ENCODE data around the gene CX3CR1.
"Not testable (repeated sequence)": the region's sequence is repeated elsewhere in the genome, so short reads cannot be mapped to it uniquely, and the experiment has no call there.

Gene CX3CR1

DNA sequence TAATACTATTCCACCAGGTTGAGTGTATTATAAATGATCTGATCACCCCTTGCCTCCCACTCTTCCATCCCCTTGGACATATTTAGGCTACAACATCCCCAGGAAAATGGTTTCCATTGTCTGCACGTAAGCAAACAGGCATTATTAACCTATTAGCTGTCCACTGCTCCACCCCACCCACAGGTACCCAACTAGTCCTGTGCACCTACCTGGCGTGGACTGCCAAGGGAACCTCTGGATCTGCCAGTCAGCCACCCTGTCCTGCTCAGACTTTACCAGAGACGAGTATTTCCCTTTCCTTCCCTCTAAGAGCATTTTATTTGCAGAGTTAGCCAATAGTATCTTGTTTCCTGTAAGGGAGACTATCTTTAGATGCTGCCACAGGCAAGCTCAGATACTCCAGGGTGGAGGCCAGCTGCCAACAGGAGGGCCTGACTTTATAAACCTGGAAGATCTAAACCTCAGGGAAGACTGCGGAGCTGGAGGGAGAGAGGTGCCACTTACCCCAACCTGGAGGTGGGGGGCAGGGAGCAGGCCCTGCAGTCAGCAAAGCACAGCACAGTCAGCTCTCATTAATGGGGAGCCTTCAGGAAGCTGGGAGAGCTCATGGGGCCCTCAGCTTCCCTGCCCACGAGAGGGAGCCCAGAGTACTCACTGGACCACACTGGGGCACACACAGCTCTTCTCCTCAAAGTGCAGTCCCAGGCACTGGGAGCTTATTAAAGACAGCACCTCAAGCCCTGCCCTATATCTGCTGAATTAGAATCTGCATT is at the start of gene CX3CR1:
Gene CX3CR1, minus strand, starts transcription at position 292 of the 773 bp plus-strand sequence. CDS start 13,527 bp downstream, outside the sequence.
- CTCF ChIA-PET: interaction anchor here (1.0 to 5.3 kb wide), 5 partner anchors 8 to 91 kb away, joined by 3 to 26 read pairs (median 5); no protein-coding TSS in a partner anchor
- H3K27ac Mint-ChIP-seq: no peak within 1 kb of the TSS
- peaks cover 62% of the 10 kb centered on the region for H3K4me1 Mint-ChIP-seq
- H3K36me3 Mint-ChIP-seq: no peaks in the 10 kb centered on the region
- peaks cover 52% of the 10 kb centered on the region for H3K27me3 Mint-ChIP-seq
- no peaks in the 10 kb centered on the region for H3K9me3 Mint-ChIP-seq
- DNase-seq: no peak
- no peak within 1 kb of the TSS for H3K4me3 Mint-ChIP-seq

DNA sequence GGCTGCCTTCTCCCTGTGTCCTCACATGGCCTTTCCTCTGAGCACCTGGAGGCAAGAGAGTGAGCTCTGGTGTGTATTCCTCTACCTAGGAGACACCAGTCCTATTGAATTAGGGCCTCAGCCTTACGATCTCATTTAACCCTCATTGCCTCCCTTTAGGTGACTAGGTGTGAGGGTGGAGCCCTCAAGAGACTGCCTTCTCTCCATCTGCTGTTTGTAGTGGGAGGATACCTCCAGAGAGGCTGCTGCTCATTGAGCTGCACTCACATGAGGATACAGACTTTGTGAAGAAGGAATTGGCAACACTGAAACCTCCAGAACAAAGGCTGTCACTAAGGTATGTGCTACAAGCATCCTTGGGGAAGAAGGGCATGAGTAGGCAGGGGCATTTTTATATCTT is 49.7 kb upstream of the CX3CR1 start, which contains the start of gene CCR8:
Gene CCR8, plus strand, starts transcription at position 217 of the 400 bp plus-strand sequence. CDS start 2,623 bp downstream, outside the sequence.
- DNase-seq: no peak
- Mint-ChIP-seq H3K4me3 (no peak within 1 kb of the TSS), H3K27me3 (no peaks in the 10 kb centered on the region), H3K36me3 (no peaks in the 10 kb centered on the region), H3K4me1 (peaks cover 30% of the 10 kb centered on the region), H3K9me3 (no peaks in the 10 kb centered on the region), H3K27ac (no peak within 1 kb of the TSS)
- CTCF ChIA-PET: interaction anchor here (3.2 kb wide), 1 partner anchor 37 kb away, joined by 10 read pairs; no protein-coding TSS in a partner anchor

DNA sequence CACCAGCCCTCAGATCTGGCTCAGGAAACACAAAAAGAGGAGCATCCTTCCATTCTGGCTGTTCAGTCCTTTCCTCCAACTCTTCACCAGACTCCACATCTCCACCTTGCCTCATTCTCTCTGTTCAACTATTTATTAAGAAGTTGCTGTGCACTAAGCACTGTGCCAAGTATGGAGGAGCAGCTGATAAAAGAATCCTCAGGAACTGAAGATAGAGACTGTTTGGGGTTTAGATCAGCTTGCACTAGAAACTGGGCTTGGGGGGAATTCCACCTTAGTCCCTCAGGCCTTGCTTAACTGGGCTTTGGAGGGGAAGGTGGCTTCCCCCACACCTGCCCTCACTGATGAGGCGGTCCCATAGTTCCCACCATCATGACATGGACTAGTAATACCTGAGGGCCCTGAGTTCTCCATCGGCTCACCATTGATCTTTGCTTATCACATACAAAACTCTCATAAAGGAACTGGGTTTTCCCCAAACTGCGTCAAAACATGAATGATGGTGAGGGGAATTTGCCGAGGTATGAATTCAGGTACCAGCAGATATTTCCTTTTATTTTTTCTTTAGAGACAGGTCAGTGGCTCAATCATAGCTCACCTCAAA is 48.0 kb upstream of the CX3CR1 start:
- H3K36me3 Mint-ChIP-seq: no peaks in the 10 kb centered on the region
- H3K27ac Mint-ChIP-seq: no peak overlapping the region
- no peaks in the 10 kb centered on the region for H3K27me3 Mint-ChIP-seq
- H3K4me1 Mint-ChIP-seq: peaks cover 40% of the 10 kb centered on the region
- CTCF ChIA-PET: interaction anchor here (0.9 kb wide), 1 partner anchor 36 kb away, joined by 3 read pairs; no protein-coding TSS in a partner anchor
- H3K4me3 Mint-ChIP-seq: no peak overlapping the region
- no peaks in the 10 kb centered on the region for H3K9me3 Mint-ChIP-seq
- no peak for DNase-seq

GRCh38 chr3:39327053-39327745 is 47.4 kb upstream of the CX3CR1 start:
- CTCF ChIA-PET: interaction anchor here (0.9 kb wide), 2 partner anchors 20 to 36 kb away, joined by 3 read pairs; no protein-coding TSS in a partner anchor
- Mint-ChIP-seq H3K27me3 (no peaks in the 10 kb centered on the region), H3K36me3 (no peaks in the 10 kb centered on the region), H3K4me3 (no peak overlapping the region), H3K9me3 (no peaks in the 10 kb centered on the region), H3K27ac (no peak overlapping the region), H3K4me1 (peaks cover 44% of the 10 kb centered on the region)
- DNase-seq: no peak

- Mint-ChIP-seq H3K4me3 (no peak overlapping the region), H3K4me1 (peaks cover 53% of the 10 kb centered on the region), H3K27ac (no peak overlapping the region), H3K9me3 (no peaks in the 10 kb centered on the region), H3K27me3 (peaks cover 6% of the 10 kb centered on the region), H3K36me3 (peaks cover 2% of the 10 kb centered on the region)
- DNase-seq: no peak
- CTCF ChIA-PET: no interaction called here
Observed at GRCh38 chr3:39325236-39325635, 45.4 kb upstream of the CX3CR1 start.

DNA sequence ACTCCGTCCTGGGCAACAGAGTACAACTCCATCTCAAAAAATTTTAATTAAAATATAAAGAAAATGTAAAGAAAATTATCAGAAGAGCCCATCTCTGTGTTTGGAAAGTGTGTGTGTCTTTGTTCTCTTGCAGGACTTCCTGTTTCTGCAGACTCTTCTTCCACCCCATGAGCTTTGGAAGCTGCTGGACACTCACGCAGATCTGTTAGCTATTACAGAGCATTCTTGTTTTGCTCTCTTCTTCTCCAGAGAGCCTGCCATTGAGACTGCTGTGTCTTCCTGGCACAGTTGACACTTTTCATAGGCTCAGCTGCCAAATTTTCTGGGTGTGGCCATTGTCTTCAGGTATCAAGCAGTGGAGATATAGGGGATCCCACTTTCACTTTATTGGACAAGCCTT is 43.7 kb upstream of the CX3CR1 start:
- Mint-ChIP-seq H3K36me3 (peaks cover 2% of the 10 kb centered on the region), H3K27me3 (peaks cover 6% of the 10 kb centered on the region), H3K27ac (no peak overlapping the region), H3K9me3 (no peaks in the 10 kb centered on the region), H3K4me3 (no peak overlapping the region), H3K4me1 (peaks cover 53% of the 10 kb centered on the region)
- CTCF ChIA-PET: interaction anchor here (1.2 to 1.3 kb wide), 2 partner anchors 31 to 54 kb away, joined by 3 read pairs; no protein-coding TSS in a partner anchor
- DNase-seq: no peak

DNA sequence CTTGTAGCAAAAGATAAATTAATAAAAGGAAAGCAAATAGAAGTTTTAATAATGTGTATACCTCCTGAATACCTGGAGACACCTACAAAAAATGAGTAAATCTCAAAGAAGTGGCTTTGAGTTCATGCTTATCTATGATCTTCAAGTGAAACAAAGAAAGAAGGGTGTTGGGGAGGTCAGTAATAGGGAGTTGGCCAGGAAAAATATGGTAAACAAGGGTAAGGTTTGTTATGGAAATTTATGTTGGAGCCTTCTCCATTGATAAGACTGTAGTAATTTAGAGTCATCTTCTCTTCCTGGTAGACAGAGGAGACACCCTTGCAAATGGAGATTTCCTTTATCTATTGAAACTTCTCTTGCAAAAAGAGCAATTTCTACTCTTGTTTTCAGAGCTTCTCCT is 43.1 kb upstream of the CX3CR1 start:
- Mint-ChIP-seq H3K4me1 (peaks cover 48% of the 10 kb centered on the region), H3K27me3 (peaks cover 6% of the 10 kb centered on the region), H3K27ac (no peak overlapping the region), H3K9me3 (no peaks in the 10 kb centered on the region), H3K36me3 (peaks cover 2% of the 10 kb centered on the region), H3K4me3 (no peak overlapping the region)
- CTCF ChIA-PET: interaction anchor here (0.9 to 1.2 kb wide), 2 partner anchors 30 to 36 kb away, joined by 3 to 4 read pairs; no protein-coding TSS in a partner anchor
- no peak for DNase-seq

GRCh38 chr3:39322209-39322715 is 42.4 kb upstream of the CX3CR1 start:
- not testable (repeated sequence) for H3K27ac Mint-ChIP-seq, H3K27me3 Mint-ChIP-seq, H3K36me3 Mint-ChIP-seq, H3K4me3 Mint-ChIP-seq, DNase-seq, H3K9me3 Mint-ChIP-seq
- CTCF ChIA-PET: interaction anchor here (0.9 to 1.2 kb wide), 2 partner anchors 30 to 37 kb away, joined by 3 to 4 read pairs; no protein-coding TSS in a partner anchor
- peaks cover 41% of the 10 kb centered on the region for H3K4me1 Mint-ChIP-seq

DNA sequence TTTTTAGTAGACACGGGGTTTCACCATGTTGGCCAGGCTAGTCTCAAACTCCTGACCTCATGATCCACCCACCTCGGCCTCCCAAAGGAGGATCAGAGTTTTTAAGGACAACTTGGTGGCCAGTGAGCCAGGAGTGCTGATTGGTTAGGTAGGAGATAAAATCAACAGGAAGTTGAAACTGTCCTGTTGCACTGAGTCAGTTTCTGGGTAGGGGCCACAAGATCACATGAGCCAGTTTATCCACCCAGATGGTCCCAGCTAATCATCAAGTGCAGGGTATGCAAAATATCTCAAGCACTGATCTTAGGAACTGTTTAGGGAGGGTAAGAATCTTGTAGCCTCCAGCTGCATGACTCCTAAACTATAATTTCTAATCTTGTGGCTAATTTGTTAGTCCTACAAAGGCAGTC is 41.7 kb upstream of the CX3CR1 start:
- CTCF ChIA-PET, H3K4me3 Mint-ChIP-seq, H3K36me3 Mint-ChIP-seq, H3K27me3 Mint-ChIP-seq, H3K9me3 Mint-ChIP-seq, DNase-seq, H3K27ac Mint-ChIP-seq: not testable (repeated sequence)
- peaks cover 35% of the 10 kb centered on the region for H3K4me1 Mint-ChIP-seq

GRCh38 chr3:39319249-39319648 is 39.4 kb upstream of the CX3CR1 start:
- Mint-ChIP-seq H3K4me3 (no peak overlapping the region), H3K9me3 (peaks cover 5% of the 10 kb centered on the region), H3K4me1 (peaks cover 27% of the 10 kb centered on the region), H3K27ac (no peak overlapping the region), H3K36me3 (peaks cover 4% of the 10 kb centered on the region), H3K27me3 (peaks cover 6% of the 10 kb centered on the region)
- CTCF ChIA-PET: interaction anchor here (1.5 kb wide), 1 partner anchor 28 kb away, joined by 7 read pairs; no protein-coding TSS in a partner anchor
- DNase-seq: no peak

DNA sequence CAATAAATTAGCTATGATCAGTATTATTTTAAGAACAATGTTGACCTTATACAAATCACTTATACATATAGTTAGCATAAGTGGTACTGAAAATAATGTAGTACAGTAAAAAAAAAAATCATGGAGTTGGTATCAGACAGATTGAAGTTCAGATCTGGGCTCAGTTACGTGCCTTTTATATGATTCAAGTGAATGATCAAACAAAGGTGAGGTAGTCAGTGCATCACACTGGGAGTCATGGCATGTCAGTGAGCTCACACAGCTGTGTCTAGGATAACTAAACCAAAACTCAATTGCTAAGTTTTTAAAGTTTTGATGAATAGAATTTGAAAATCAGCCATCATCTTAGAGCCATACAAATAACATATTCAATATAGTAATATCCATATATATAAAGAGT is 38.5 kb upstream of the CX3CR1 start:
- DNase-seq: no peak
- CTCF ChIA-PET: interaction anchor here (1.5 kb wide), 1 partner anchor 27 kb away, joined by 7 read pairs; no protein-coding TSS in a partner anchor
- H3K36me3 Mint-ChIP-seq: peaks cover 6% of the 10 kb centered on the region
- H3K9me3 Mint-ChIP-seq: peaks cover 9% of the 10 kb centered on the region
- peaks cover 21% of the 10 kb centered on the region for H3K4me1 Mint-ChIP-seq
- H3K4me3 Mint-ChIP-seq: no peak overlapping the region
- no peak overlapping the region for H3K27ac Mint-ChIP-seq
- H3K27me3 Mint-ChIP-seq: peaks cover 6% of the 10 kb centered on the region

DNA sequence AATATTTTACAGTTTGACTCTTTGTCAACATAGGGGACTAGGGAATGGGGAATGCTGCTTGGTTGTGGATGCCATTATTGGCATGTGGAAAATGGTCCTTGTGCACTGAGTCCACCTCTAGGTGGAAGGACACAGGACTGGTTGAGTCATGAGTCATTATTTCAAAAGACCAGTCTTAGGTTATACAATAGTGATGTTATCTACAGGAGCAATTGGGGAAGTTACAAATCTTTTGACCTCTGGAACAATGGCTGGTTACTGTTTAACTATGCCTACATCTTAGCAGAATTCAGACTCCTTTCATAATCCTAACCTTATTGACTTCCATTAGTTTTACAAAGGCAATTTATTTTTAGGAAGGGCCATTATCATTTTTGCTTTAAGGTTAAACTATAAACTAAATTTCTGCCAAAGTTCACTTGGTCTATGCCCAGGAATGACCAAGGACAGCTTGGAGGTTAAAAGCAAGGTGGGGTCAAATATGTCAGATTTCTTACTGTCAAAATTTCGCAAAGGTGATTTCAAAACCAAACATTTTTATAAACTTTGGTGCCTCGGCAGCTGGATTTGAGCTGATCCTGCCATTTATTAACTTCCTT is 37.8 kb upstream of the CX3CR1 start:
- CTCF ChIA-PET: interaction anchor here (1.5 kb wide), 1 partner anchor 26 kb away, joined by 7 read pairs; no protein-coding TSS in a partner anchor
- peaks cover 15% of the 10 kb centered on the region for H3K4me1 Mint-ChIP-seq
- no peak overlapping the region for H3K4me3 Mint-ChIP-seq
- no peak overlapping the region for H3K27ac Mint-ChIP-seq
- H3K9me3 Mint-ChIP-seq: peaks cover 9% of the 10 kb centered on the region
- peaks cover 6% of the 10 kb centered on the region for H3K36me3 Mint-ChIP-seq
- DNase-seq: no peak
- H3K27me3 Mint-ChIP-seq: peaks cover 6% of the 10 kb centered on the region

DNA sequence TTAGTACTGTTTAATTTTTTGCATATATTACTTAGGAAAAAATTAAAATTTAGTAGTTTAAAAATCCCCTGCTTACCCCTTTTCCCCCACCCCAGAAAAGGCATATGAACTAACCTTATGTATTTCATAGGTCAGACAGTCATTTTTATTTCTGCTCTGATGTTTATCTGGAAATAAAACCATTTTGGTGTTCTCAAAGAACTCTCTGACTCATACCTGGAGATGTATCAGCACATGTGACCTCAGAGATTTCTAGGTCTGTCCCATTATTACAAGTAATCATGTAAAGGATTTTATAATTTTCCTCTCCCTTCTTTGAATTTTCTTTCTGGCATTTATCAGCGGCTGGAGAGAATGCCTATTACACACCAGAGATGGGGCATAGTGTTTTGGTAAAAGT is 35.6 kb upstream of the CX3CR1 start:
- Mint-ChIP-seq H3K4me1 (peaks cover 2% of the 10 kb centered on the region), H3K27me3 (peaks cover 11% of the 10 kb centered on the region), H3K9me3 (peaks cover 11% of the 10 kb centered on the region), H3K36me3 (peaks cover 4% of the 10 kb centered on the region), H3K27ac (no peak overlapping the region), H3K4me3 (no peak overlapping the region)
- DNase-seq: no peak
- CTCF ChIA-PET: interaction anchor here (0.7 to 0.9 kb wide), 2 partner anchors 22 to 24 kb away, joined by 3 to 4 read pairs; no protein-coding TSS in a partner anchor
